HepG2 (cell line): ENCODE results near the gene TNFSF12. TPM values are rescaled to one million over a fixed set of nuclear protein-coding genes. Genes with fewer than 3 reads are reported as not detected.

Source experiments
- ARNTL ChIP-seq: sonication (generic); formaldehyde crosslinking; IDR thresholded peaks from 2 replicates; pipeline ENCODE4 v1.4.0; 2020; ENCODE audit warnings: mild to moderate bottlenecking, missing genetic modification reagents
- CEBPG ChIP-seq: IDR thresholded peaks from 2 replicates; pipeline ENCODE4 v1.6.1; 2016
- ELF3 ChIP-seq: IDR thresholded peaks from 2 replicates; pipeline ENCODE4 v1.6.1; 2016; ENCODE audit warnings: missing genetic modification reagents, missing compliant biosample characterization
- FOXJ3 ChIP-seq: sonication (generic); formaldehyde crosslinking; IDR thresholded peaks from 2 replicates; pipeline ENCODE4 v1.4.0; 2020; ENCODE audit warnings: missing genetic modification reagents, mild to moderate bottlenecking, borderline replicate concordance
- GATA4 ChIP-seq: sonication (generic); IDR thresholded peaks from 2 replicates; pipeline ENCODE4 v1.6.1; 2016; ENCODE audit warnings: antibody characterized with exemption, low read depth, borderline replicate concordance
- HDAC2 ChIP-seq: sonication (generic); formaldehyde crosslinking; IDR thresholded peaks from 2 replicates; pipeline ENCODE4 v1.4.0; 2020; ENCODE audit warnings: missing genetic modification reagents
- HES4 ChIP-seq: sonication (generic); formaldehyde crosslinking; IDR thresholded peaks from 2 replicates; pipeline ENCODE4 v1.9.0; 2021; ENCODE audit warnings: mild to moderate bottlenecking, missing genetic modification reagents, borderline replicate concordance
- KDM3A ChIP-seq: IDR thresholded peaks from 2 replicates; pipeline ENCODE4 v1.6.1; 2018; ENCODE audit warnings: low read depth, missing compliant biosample characterization
- KMT2B ChIP-seq: IDR thresholded peaks from 2 replicates; pipeline ENCODE4 v1.6.1; 2016; ENCODE audit warnings: missing genetic modification reagents, missing compliant biosample characterization
- MED13 ChIP-seq: sonication (generic); formaldehyde crosslinking; IDR thresholded peaks from 2 replicates; pipeline ENCODE4 v1.5.0; 2020; ENCODE audit warnings: missing genetic modification reagents
- NR2F6 ChIP-seq, 2 experiments: IDR thresholded peaks; 2 replicates each; pipeline ENCODE4 v1.6.1; 2016; ENCODE audit warnings: antibody characterized with exemption in 1 of 2, mild to moderate bottlenecking in 1 of 2
- SAP130 ChIP-seq: IDR thresholded peaks from 2 replicates; pipeline ENCODE4 v1.6.1; 2016; ENCODE audit warnings: low read depth
- TBL1XR1 ChIP-seq: fragments of 150-350 bp; IDR thresholded peaks from 2 replicates; pipeline ENCODE4 v1.6.1; 2014; ENCODE audit warnings: borderline replicate concordance, low read length; ENCODE audit not compliant: partially characterized antibody
- ZBTB20 ChIP-seq: sonication (generic); formaldehyde crosslinking; IDR thresholded peaks from 2 replicates; pipeline ENCODE4 v1.8.1; 2023; ENCODE audit warnings: missing genetic modification reagents, low read depth, mild to moderate bottlenecking, borderline replicate concordance
- ZC3H13 ChIP-seq: sonication (generic); formaldehyde crosslinking; IDR thresholded peaks from 2 replicates; pipeline ENCODE4 v1.8.1; 2023; ENCODE audit warnings: mild to moderate bottlenecking, missing genetic modification reagents, moderate library complexity
- ZNF124 ChIP-seq: sonication (generic); formaldehyde crosslinking; IDR thresholded peaks from 2 replicates; pipeline ENCODE4 v1.4.0; 2020; ENCODE audit warnings: missing genetic modification reagents
- ZNF143 ChIP-seq: sonication (generic); formaldehyde crosslinking; IDR thresholded peaks from 2 replicates; pipeline ENCODE4 v1.4.0; 2020; ENCODE audit warnings: missing genetic modification reagents
- ZNF232 ChIP-seq: sonication (generic); formaldehyde crosslinking; IDR thresholded peaks from 2 replicates; pipeline ENCODE4 v1.4.0; 2020; ENCODE audit warnings: missing genetic modification reagents, borderline replicate concordance
- ZNF296 ChIP-seq: sonication (generic); formaldehyde crosslinking; conservative IDR thresholded peaks from 2 replicates; pipeline ENCODE4 v1.5.0; 2020; ENCODE audit warnings: mild to moderate bottlenecking, missing genetic modification reagents
- ZNF33A ChIP-seq: sonication (generic); formaldehyde crosslinking; IDR thresholded peaks from 2 replicates; pipeline ENCODE4 v1.5.1; 2020; ENCODE audit warnings: missing genetic modification reagents, mild to moderate bottlenecking, moderate library complexity, borderline replicate concordance
- ZNF354B ChIP-seq: sonication (generic); formaldehyde crosslinking; IDR thresholded peaks from 2 replicates; pipeline ENCODE4 v1.8.0; 2022; ENCODE audit warnings: mild to moderate bottlenecking, missing genetic modification reagents
- ZNF552 ChIP-seq: sonication (generic); formaldehyde crosslinking; IDR thresholded peaks from 2 replicates; pipeline ENCODE4 v1.9.0; 2022; ENCODE audit warnings: missing genetic modification reagents, mild to moderate bottlenecking, borderline replicate concordance
- ZNF567 ChIP-seq: sonication (generic); formaldehyde crosslinking; IDR thresholded peaks from 2 replicates; pipeline ENCODE4 v1.8.1; 2023; ENCODE audit warnings: mild to moderate bottlenecking, missing genetic modification reagents, borderline replicate concordance
- ZNF616 ChIP-seq: sonication (generic); formaldehyde crosslinking; IDR thresholded peaks from 2 replicates; pipeline ENCODE4 v1.5.0; 2020; ENCODE audit warnings: low read depth, mild to moderate bottlenecking, missing genetic modification reagents
- ZNF768 ChIP-seq: sonication (generic); formaldehyde crosslinking; IDR thresholded peaks from 2 replicates; pipeline ENCODE4 v1.4.0; 2020; ENCODE audit warnings: missing genetic modification reagents
- ZNF773 ChIP-seq: sonication (generic); formaldehyde crosslinking; IDR thresholded peaks from 2 replicates; pipeline ENCODE4 v1.4.0; 2020; ENCODE audit warnings: missing genetic modification reagents, borderline replicate concordance
- ZSCAN5A ChIP-seq: sonication (generic); formaldehyde crosslinking; IDR thresholded peaks from 2 replicates; pipeline ENCODE4 v1.8.0; 2022; ENCODE audit warnings: mild to moderate bottlenecking, missing genetic modification reagents, borderline replicate concordance
- polyA plus RNA-seq, 8 experiments: library from polyadenylated mRNA; depleted of rRNA in 3 of 8; stranded (reverse) in 7 of 8; unstranded in 1 of 8; fragments of >200 nt; fragmentation: Illumina TruSeq in 4 of 8; extraction: Trizol in 4 of 8; gene quantifications; 2 replicates each; pipeline versions ENCODE4 v1.2.1 to v1.2.3, GENCODE V29; 2011 to 2016; ENCODE audit warnings: low read depth in 4 of 8, missing spikeins in 1 of 8, mixed read lengths in 1 of 8; ENCODE audit not compliant: insufficient read depth in 1 of 8
- total RNA-seq, 5 experiments: library from RNA; depleted of rRNA; stranded (reverse); fragments of >200 nt; fragmentation: Illumina TruSeq; extraction: Trizol; gene quantifications; 2 replicates each; pipeline ENCODE4 v1.2.3, GENCODE V29; 2016; ENCODE audit warnings: low read depth in 1 of 5
- TF ChIP-seq, protein P1 (sequence below): IDR thresholded peaks from 2 replicates; pipeline ENCODE4 v1.6.1; 2018; ENCODE audit warnings: missing genetic modification reagents, mild to moderate bottlenecking, missing compliant biosample characterization
- TF ChIP-seq, protein P2 (sequence below): sonication (generic); formaldehyde crosslinking; IDR thresholded peaks from 2 replicates; pipeline ENCODE4 v1.4.0; 2020; ENCODE audit warnings: missing genetic modification reagents, mild to moderate bottlenecking, borderline replicate concordance
- TF ChIP-seq, protein P3 (sequence below): IDR thresholded peaks from 2 replicates; pipeline ENCODE4 v1.6.1; 2016; ENCODE audit warnings: low read depth, borderline replicate concordance

TNFSF12 gene
- total and polyA plus RNA-seq, 2 of the 13 experiments (the other 11 are each of a cell fraction or from before 2014, with no cell fraction given) = 0.93 to 7.2 TPM

DNA sequence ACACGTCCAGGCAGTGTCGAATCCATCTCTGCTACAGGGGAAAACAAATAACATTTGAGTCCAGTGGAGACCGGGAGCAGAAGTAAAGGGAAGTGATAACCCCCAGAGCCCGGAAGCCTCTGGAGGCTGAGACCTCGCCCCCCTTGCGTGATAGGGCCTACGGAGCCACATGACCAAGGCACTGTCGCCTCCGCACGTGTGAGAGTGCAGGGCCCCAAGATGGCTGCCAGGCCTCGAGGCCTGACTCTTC is 23.4 kb downstream of the TNFSF12 start (continued):
- TF ChIP-seq, protein P1, sequence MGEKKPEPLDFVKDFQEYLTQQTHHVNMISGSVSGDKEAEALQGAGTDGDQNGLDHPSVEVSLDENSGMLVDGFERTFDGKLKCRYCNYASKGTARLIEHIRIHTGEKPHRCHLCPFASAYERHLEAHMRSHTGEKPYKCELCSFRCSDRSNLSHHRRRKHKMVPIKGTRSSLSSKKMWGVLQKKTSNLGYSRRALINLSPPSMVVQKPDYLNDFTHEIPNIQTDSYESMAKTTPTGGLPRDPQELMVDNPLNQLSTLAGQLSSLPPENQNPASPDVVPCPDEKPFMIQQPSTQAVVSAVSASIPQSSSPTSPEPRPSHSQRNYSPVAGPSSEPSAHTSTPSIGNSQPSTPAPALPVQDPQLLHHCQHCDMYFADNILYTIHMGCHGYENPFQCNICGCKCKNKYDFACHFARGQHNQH (CRISPR knock-in tag) = 0 out of 2 replicates have a peak, but pooled peaks have one; percentile 83
- TF ChIP-seq, protein P2, sequence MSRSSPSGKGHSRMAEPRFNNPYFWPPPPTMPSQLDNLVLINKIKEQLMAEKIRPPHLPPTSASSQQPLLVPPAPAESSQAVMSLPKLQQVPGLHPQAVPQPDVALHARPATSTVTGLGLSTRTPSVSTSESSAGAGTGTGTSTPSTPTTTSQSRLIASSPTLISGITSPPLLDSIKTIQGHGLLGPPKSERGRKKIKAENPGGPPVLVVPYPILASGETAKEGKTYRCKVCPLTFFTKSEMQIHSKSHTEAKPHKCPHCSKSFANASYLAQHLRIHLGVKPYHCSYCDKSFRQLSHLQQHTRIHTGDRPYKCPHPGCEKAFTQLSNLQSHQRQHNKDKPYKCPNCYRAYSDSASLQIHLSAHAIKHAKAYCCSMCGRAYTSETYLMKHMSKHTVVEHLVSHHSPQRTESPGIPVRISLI = no peak
- TF ChIP-seq ZSCAN5A (CRISPR knock-in tag) = no peak; the same call in 1 of the 2 replicates
- TF ChIP-seq GATA4 = no peak
- no peak for TF ChIP-seq ZNF296 (CRISPR knock-in tag)
- no peak for TF ChIP-seq ZNF773
- TF ChIP-seq KMT2B = peak; percentile 75; the same call in 1 of the 2 replicates
- TF ChIP-seq ZNF616 (CRISPR knock-in tag) = no peak
- peak; percentile 71; the same call in 1 of the 2 replicates for TF ChIP-seq MED13 (CRISPR knock-in tag)
- peak; percentile 86 for TF ChIP-seq ELF3 (CRISPR knock-in tag)
- TF ChIP-seq, protein P3, sequence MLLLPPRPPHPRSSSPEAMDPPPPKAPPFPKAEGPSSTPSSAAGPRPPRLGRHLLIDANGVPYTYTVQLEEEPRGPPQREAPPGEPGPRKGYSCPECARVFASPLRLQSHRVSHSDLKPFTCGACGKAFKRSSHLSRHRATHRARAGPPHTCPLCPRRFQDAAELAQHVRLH = peak; percentile 65; the same call in 1 of the 2 replicates
- no peak for TF ChIP-seq ZNF768 (CRISPR knock-in tag)
- TF ChIP-seq ZNF552 (CRISPR knock-in tag) = no peak
- no peak for TF ChIP-seq TBL1XR1
- TF ChIP-seq ZNF232 (CRISPR knock-in tag) = 0 out of 2 replicates have a peak, but pooled peaks have one; percentile 52
- peak; percentile 73; the same call in 1 of the 2 replicates for TF ChIP-seq HDAC2 (CRISPR knock-in tag)
- TF ChIP-seq ZNF124 (CRISPR knock-in tag) = 0 out of 2 replicates have a peak, but pooled peaks have one; percentile 12
- TF ChIP-seq ZBTB20 (CRISPR knock-in tag) = peak; percentile 56
- TF ChIP-seq ARNTL (CRISPR knock-in tag) = peak; percentile 98
- TF ChIP-seq FOXJ3 = peak; percentile 41; the same call in 1 of the 2 replicates
- no peak for TF ChIP-seq ZNF567 (CRISPR knock-in tag)
- no peak for TF ChIP-seq ZNF354B
- peak; percentile 98 for TF ChIP-seq SAP130
- 0 out of 2 replicates have a peak, but pooled peaks have one; percentile 75 for TF ChIP-seq ZC3H13 (CRISPR knock-in tag)
- peak; percentile 43; the same call in 1 of the 2 replicates for TF ChIP-seq CEBPG (CRISPR knock-in tag)
- TF ChIP-seq NR2F6 (IDR thresholded peaks at IDR 0.05) = no peak
- peak; percentile 66; the same call in 1 of the 2 replicates for TF ChIP-seq NR2F6 (CRISPR knock-in tag; IDR thresholded peaks at IDR 0.05)
- TF ChIP-seq HES4 (CRISPR knock-in tag) = peak; percentile 8; the same call in 1 of the 2 replicates
- TF ChIP-seq ZNF143 (CRISPR knock-in tag) = peak; percentile 63
- TF ChIP-seq ZNF33A (CRISPR knock-in tag) = no peak
- TF ChIP-seq KDM3A (CRISPR knock-in tag) = 0 out of 2 replicates have a peak, but pooled peaks have one; percentile 15
